ENCODE measurements around the gene KRT39.
"Not testable (repeated sequence)": the region's sequence is repeated elsewhere in the genome, so short reads cannot be mapped to it uniquely, and the experiment has no call there.

Gene KRT39

GRCh38 chr17:40937384-40937819 lies 29.3 kb downstream of the KRT39 start, which contains the start of gene KRT23:
KRT23 (minus strand) TSS chr17:40937646; CDS start chr17:40936603, 1,043 bp downstream.
- peak; percentile 4 for DNase-seq

- DNase-seq: no peak
These were observed 29.8 kb downstream of the KRT39 start for GRCh38 chr17:40936976-40937375.

- no peak for DNase-seq
These were observed 30.2 kb downstream of the KRT39 start for GRCh38 chr17:40936437-40936971.

GRCh38 chr17:40935624-40936023 lies 31.1 kb downstream of the KRT39 start:
- DNase-seq: no peak

GRCh38 chr17:40932608-40933007 lies 34.1 kb downstream of the KRT39 start:
- no peak for DNase-seq

- no peak for DNase-seq
These were observed 35.4 kb downstream of the KRT39 start for GRCh38 chr17:40931311-40931710.

- no peak for DNase-seq
These were observed 40.4 kb downstream of the KRT39 start for GRCh38 chr17:40926341-40926740.

GRCh38 chr17:40922239-40922638 lies 44.5 kb downstream of the KRT39 start:
- no peak for DNase-seq

- DNase-seq: no peak
These were observed 45.7 kb downstream of the KRT39 start for GRCh38 chr17:40921026-40921425.

GRCh38 chr17:40917116-40917515 lies 49.6 kb downstream of the KRT39 start:
- DNase-seq: not testable (repeated sequence)

- DNase-seq: no peak
These were observed 50.4 kb downstream of the KRT39 start for GRCh38 chr17:40916366-40916765.

GRCh38 chr17:40915721-40916256 lies 51.0 kb downstream of the KRT39 start:
- DNase-seq: no peak

GRCh38 chr17:40915199-40915661 lies 51.5 kb downstream of the KRT39 start:
- no peak for DNase-seq

GRCh38 chr17:40914075-40914855 lies 52.5 kb downstream of the KRT39 start:
- no peak for DNase-seq

- no peak for DNase-seq
These were observed 54.1 kb downstream of the KRT39 start for GRCh38 chr17:40912486-40913210.

GRCh38 chr17:40910441-40910841 lies 56.3 kb downstream of the KRT39 start:
- no peak for DNase-seq

- no peak for DNase-seq
These were observed 57.0 kb downstream of the KRT39 start for GRCh38 chr17:40909755-40910154.

- peak; percentile 82 for DNase-seq
These were observed 57.4 kb downstream of the KRT39 start for GRCh38 chr17:40909351-40909750.

All from stimulated activated CD4-positive, alpha-beta T cell treated with anti-CD3 and anti-CD28 coated beads, Interleukin-15, amount 100 ng/mL, for 24 hours (primary cell).